Activated naive CD4-positive, alpha-beta T cell treated with anti-CD3 and anti-CD28 coated beads, Interleukin-2, amount 50 U/mL, for 24 hours (primary cell): ENCODE data around the gene RASGRF2.
"Not testable (repeated sequence)": the region's sequence is repeated elsewhere in the genome, so short reads cannot be mapped to it uniquely, and the experiment has no call there.

Experiments used
- H3K27ac Mint-ChIP-seq: one replicate; pipeline ENCODE4 v1.8.0; 2021; ENCODE audit warnings: mild to moderate bottlenecking, mixed read lengths
- H3K27me3 Mint-ChIP-seq: one replicate; pipeline ENCODE4 v1.8.0; 2021; ENCODE audit warnings: mixed read lengths
- H3K36me3 Mint-ChIP-seq: one replicate; pipeline ENCODE4 v1.8.0; 2021; ENCODE audit warnings: mixed read lengths
- H3K4me1 Mint-ChIP-seq: one replicate; pipeline ENCODE4 v1.8.0; 2021; ENCODE audit warnings: mixed read lengths
- H3K4me3 Mint-ChIP-seq: one replicate; pipeline ENCODE4 v1.8.0; 2021; ENCODE audit warnings: mild to moderate bottlenecking, mixed read lengths
- H3K9me3 Mint-ChIP-seq: one replicate; pipeline ENCODE4 v1.8.0; 2021; ENCODE audit warnings: mixed read lengths

Gene RASGRF2

GRCh38 chr5:81016116-81016515, 56.0 kb downstream of the RASGRF2 start:
- Mint-ChIP-seq H3K4me1 (peaks cover 88% of the 10 kb centered on the region), H3K27me3 (no peaks in the 10 kb centered on the region), H3K4me3 (no peak overlapping the region), H3K27ac (peak overlapping the region; percentile 55), H3K36me3 (peaks cover 12% of the 10 kb centered on the region), H3K9me3 (no peaks in the 10 kb centered on the region)

GRCh38 chr5:81017320-81017719, 57.2 kb downstream of the RASGRF2 start:
- H3K9me3 Mint-ChIP-seq, result no peaks in the 10 kb centered on the region
- peak overlapping the region; percentile 73 for H3K4me3 Mint-ChIP-seq
- peaks cover 9% of the 10 kb centered on the region for H3K36me3 Mint-ChIP-seq
- peak overlapping the region; percentile 99 for H3K27ac Mint-ChIP-seq
- no peaks in the 10 kb centered on the region for H3K27me3 Mint-ChIP-seq
- H3K4me1 Mint-ChIP-seq, result peaks cover 92% of the 10 kb centered on the region

GRCh38 chr5:81018608-81019007, 58.4 kb downstream of the RASGRF2 start:
- peak overlapping the region; percentile 73 for H3K4me3 Mint-ChIP-seq
- H3K27me3 Mint-ChIP-seq, H3K9me3 Mint-ChIP-seq, H3K36me3 Mint-ChIP-seq: not testable (repeated sequence)
- H3K4me1 Mint-ChIP-seq, result peaks cover 93% of the 10 kb centered on the region
- H3K27ac Mint-ChIP-seq, result peak overlapping the region; percentile 99

GRCh38 chr5:81019748-81020147, 59.6 kb downstream of the RASGRF2 start:
- Mint-ChIP-seq H3K27ac (peak overlapping the region; percentile 42), H3K27me3 (no peaks in the 10 kb centered on the region), H3K4me3 (peak overlapping the region; percentile 1), H3K9me3 (no peaks in the 10 kb centered on the region), H3K4me1 (peaks cover 91% of the 10 kb centered on the region), H3K36me3 (peaks cover 4% of the 10 kb centered on the region)

- H3K4me1 Mint-ChIP-seq, result peaks cover 95% of the 10 kb centered on the region
- H3K4me3 Mint-ChIP-seq, result peak overlapping the region; percentile 1
- peaks cover 4% of the 10 kb centered on the region for H3K36me3 Mint-ChIP-seq
Measured at GRCh38 chr5:81020478-81021167, 60.5 kb downstream of the RASGRF2 start.

GRCh38 chr5:81021486-81021885, 61.3 kb downstream of the RASGRF2 start:
- Mint-ChIP-seq H3K27ac (peak overlapping the region; percentile 80), H3K27me3 (no peaks in the 10 kb centered on the region), H3K4me1 (peaks cover 94% of the 10 kb centered on the region), H3K4me3 (peak overlapping the region; percentile 17), H3K36me3 (peaks cover 2% of the 10 kb centered on the region), H3K9me3 (no peaks in the 10 kb centered on the region)

More at GRCh38 chr5:81020478-81021167, 60.5 kb downstream of the RASGRF2 start:
- Mint-ChIP-seq H3K9me3 (no peaks in the 10 kb centered on the region), H3K27me3 (no peaks in the 10 kb centered on the region), H3K27ac (peak overlapping the region; percentile 42)

GRCh38 chr5:81021951-81022687, 62.0 kb downstream of the RASGRF2 start:
- Mint-ChIP-seq H3K27ac (peak overlapping the region; percentile 80), H3K36me3 (peaks cover 2% of the 10 kb centered on the region), H3K4me3 (peak overlapping the region; percentile 17), H3K27me3 (no peaks in the 10 kb centered on the region), H3K4me1 (peaks cover 94% of the 10 kb centered on the region), H3K9me3 (no peaks in the 10 kb centered on the region)

- Mint-ChIP-seq H3K27me3 (no peaks in the 10 kb centered on the region), H3K4me1 (peaks cover 94% of the 10 kb centered on the region), H3K27ac (peak overlapping the region; percentile 26), H3K9me3 (no peaks in the 10 kb centered on the region), H3K36me3 (peaks cover 2% of the 10 kb centered on the region), H3K4me3 (no peak overlapping the region)
Measured at GRCh38 chr5:81022688-81023084, 62.5 kb downstream of the RASGRF2 start.

GRCh38 chr5:81023261-81023970, 63.3 kb downstream of the RASGRF2 start:
- Mint-ChIP-seq H3K4me1 (peaks cover 90% of the 10 kb centered on the region), H3K27ac (peak overlapping the region; percentile 10), H3K9me3 (no peaks in the 10 kb centered on the region), H3K4me3 (no peak overlapping the region), H3K27me3 (no peaks in the 10 kb centered on the region), H3K36me3 (peaks cover 3% of the 10 kb centered on the region)

GRCh38 chr5:81027481-81028058, 67.4 kb downstream of the RASGRF2 start:
- H3K27me3 Mint-ChIP-seq, result no peaks in the 10 kb centered on the region
- peaks cover 66% of the 10 kb centered on the region for H3K4me1 Mint-ChIP-seq
- peaks cover 10% of the 10 kb centered on the region for H3K36me3 Mint-ChIP-seq
- H3K27ac Mint-ChIP-seq, result peak overlapping the region; percentile 17
- H3K9me3 Mint-ChIP-seq, result peaks cover 5% of the 10 kb centered on the region
- no peak overlapping the region for H3K4me3 Mint-ChIP-seq

GRCh38 chr5:81028888-81029287, 68.7 kb downstream of the RASGRF2 start:
- Mint-ChIP-seq H3K4me1 (peaks cover 57% of the 10 kb centered on the region), H3K36me3 (peaks cover 12% of the 10 kb centered on the region)
- H3K9me3 Mint-ChIP-seq, H3K4me3 Mint-ChIP-seq, H3K27ac Mint-ChIP-seq, H3K27me3 Mint-ChIP-seq: not testable (repeated sequence)

- Mint-ChIP-seq H3K27ac (peak overlapping the region; percentile 73), H3K36me3 (peaks cover 14% of the 10 kb centered on the region), H3K4me1 (peaks cover 52% of the 10 kb centered on the region)
- H3K4me3 Mint-ChIP-seq, H3K27me3 Mint-ChIP-seq, H3K9me3 Mint-ChIP-seq: not testable (repeated sequence)
Measured at GRCh38 chr5:81029736-81030135, 69.6 kb downstream of the RASGRF2 start.

- H3K27me3 Mint-ChIP-seq, H3K27ac Mint-ChIP-seq, H3K4me3 Mint-ChIP-seq, H3K9me3 Mint-ChIP-seq: not testable (repeated sequence)
- Mint-ChIP-seq H3K36me3 (peaks cover 14% of the 10 kb centered on the region), H3K4me1 (peaks cover 46% of the 10 kb centered on the region)
Measured at GRCh38 chr5:81030236-81031034, 70.3 kb downstream of the RASGRF2 start.

GRCh38 chr5:81035522-81035921, 75.4 kb downstream of the RASGRF2 start:
- Mint-ChIP-seq H3K36me3 (peaks cover 15% of the 10 kb centered on the region), H3K4me1 (peaks cover 31% of the 10 kb centered on the region), H3K9me3 (peaks cover 6% of the 10 kb centered on the region), H3K4me3 (no peak overlapping the region), H3K27ac (no peak overlapping the region), H3K27me3 (no peaks in the 10 kb centered on the region)

GRCh38 chr5:81038495-81038894, 78.3 kb downstream of the RASGRF2 start:
- Mint-ChIP-seq H3K9me3 (peaks cover 6% of the 10 kb centered on the region), H3K4me3 (no peak overlapping the region), H3K27me3 (no peaks in the 10 kb centered on the region), H3K4me1 (peaks cover 53% of the 10 kb centered on the region), H3K36me3 (peaks cover 13% of the 10 kb centered on the region), H3K27ac (no peak overlapping the region)
